ENCODE measurements around the gene CACNG3. TPM values are rescaled to one million over a fixed set of nuclear protein-coding genes. Genes with fewer than 3 reads are reported as not detected.

The CACNG3 gene
- total RNA-seq, 6 experiments from 2014 or later: not detected

GRCh38 chr16:24359490-24359889 lies 103.4 kb downstream of the CACNG3 start:
- DNase-seq (no peak), ATAC-seq (no peak)
- Histone ChIP-seq H3K4me1 (no peaks in the 10 kb centered on the region), H3K9me3 (no peaks in the 10 kb centered on the region), H3K27me3 (no peaks in the 10 kb centered on the region), H3K36me3 (no peaks in the 10 kb centered on the region), H3K27ac (no peak overlapping the region), H3K4me3 (no peak overlapping the region)
- intact Hi-C loops (cut with DNase I): no loop called here
- no peak for TF ChIP-seq POLR2A (IDR thresholded peaks at IDR 0.05)
- no peak for TF ChIP-seq CTCF (IDR thresholded peaks at IDR 0.05)

- ATAC-seq (no peak), DNase-seq (no peak)
- WGBS (ENCODE audit: insufficient coverage, low coverage, low lambda C conversion rate, missing lambda C conversion rate): 42% methylated on average over 4 of the region's 4 CpGs
- no peaks in the 10 kb centered on the region for H3K36me3 ChIP-seq
- no peaks in the 10 kb centered on the region for H3K4me1 ChIP-seq
- H3K27ac ChIP-seq: no peak overlapping the region
- intact Hi-C loops (cut with DNase I): no loop called here
- TF ChIP-seq CTCF (IDR thresholded peaks at IDR 0.05) (no peak), POLR2A (IDR thresholded peaks at IDR 0.05) (no peak)
- H3K27me3 ChIP-seq: no peaks in the 10 kb centered on the region
- no peaks in the 10 kb centered on the region for H3K9me3 ChIP-seq
- no peak overlapping the region for H3K4me3 ChIP-seq
Measured at GRCh38 chr16:24360936-24361335, 104.8 kb downstream of the CACNG3 start.

- intact Hi-C loops (cut with DNase I): no loop called here
Measured at GRCh38 chr16:24364596-24364995, 108.5 kb downstream of the CACNG3 start.

GRCh38 chr16:24367186-24367710 lies 111.1 kb downstream of the CACNG3 start:
- Histone ChIP-seq H3K9me3 (no peaks in the 10 kb centered on the region), H3K4me3 (no peak overlapping the region), H3K4me1 (no peaks in the 10 kb centered on the region), H3K27ac (no peak overlapping the region), H3K36me3 (no peaks in the 10 kb centered on the region), H3K27me3 (no peaks in the 10 kb centered on the region)
- no peak for ATAC-seq
- TF ChIP-seq CTCF (IDR thresholded peaks at IDR 0.05) (no peak), POLR2A (IDR thresholded peaks at IDR 0.05) (no peak)
- DNase-seq: no peak
- intact Hi-C loops (cut with DNase I): no loop called here
- 53% methylated on average over 5 of the region's 5 CpGs for WGBS (ENCODE audit: insufficient coverage, low coverage, low lambda C conversion rate, missing lambda C conversion rate)

More at GRCh38 chr16:24364596-24364995, 108.5 kb downstream of the CACNG3 start:
- TF ChIP-seq POLR2A (IDR thresholded peaks at IDR 0.05): no peak
- no peak for TF ChIP-seq CTCF (IDR thresholded peaks at IDR 0.05)
- H3K4me1 ChIP-seq: no peaks in the 10 kb centered on the region
- H3K4me3 ChIP-seq: no peak overlapping the region
- no peaks in the 10 kb centered on the region for H3K27me3 ChIP-seq
- ATAC-seq: no peak
- WGBS (ENCODE audit: insufficient coverage, low coverage, low lambda C conversion rate, missing lambda C conversion rate): 48% methylated on average over 7 of the region's 7 CpGs
- no peaks in the 10 kb centered on the region for H3K9me3 ChIP-seq
- DNase-seq: no peak
- no peaks in the 10 kb centered on the region for H3K36me3 ChIP-seq
- no peak overlapping the region for H3K27ac ChIP-seq

GRCh38 chr16:24372824-24373223 lies 116.7 kb downstream of the CACNG3 start:
- H3K4me1 ChIP-seq: no peaks in the 10 kb centered on the region
- intact Hi-C loops (cut with DNase I): no loop called here
- H3K27ac ChIP-seq: no peak overlapping the region
- H3K9me3 ChIP-seq: no peaks in the 10 kb centered on the region
- 50% methylated on average over 3 of the region's 5 CpGs for WGBS (ENCODE audit: insufficient coverage, low coverage, low lambda C conversion rate, missing lambda C conversion rate)
- no peak for TF ChIP-seq CTCF (IDR thresholded peaks at IDR 0.05)
- TF ChIP-seq POLR2A (IDR thresholded peaks at IDR 0.05): no peak
- DNase-seq (no peak), ATAC-seq (no peak)
- H3K27me3 ChIP-seq: no peaks in the 10 kb centered on the region
- no peak overlapping the region for H3K4me3 ChIP-seq
- H3K36me3 ChIP-seq: no peaks in the 10 kb centered on the region

Measured in right lobe of liver (tissue), 6 donors.